ENCODE measurements around the gene RBMXL2. TPM values are rescaled to one million over a fixed set of nuclear protein-coding genes. Genes with fewer than 3 reads are reported as not detected.

RBMXL2 gene
- not detected for total RNA-seq

DNA sequence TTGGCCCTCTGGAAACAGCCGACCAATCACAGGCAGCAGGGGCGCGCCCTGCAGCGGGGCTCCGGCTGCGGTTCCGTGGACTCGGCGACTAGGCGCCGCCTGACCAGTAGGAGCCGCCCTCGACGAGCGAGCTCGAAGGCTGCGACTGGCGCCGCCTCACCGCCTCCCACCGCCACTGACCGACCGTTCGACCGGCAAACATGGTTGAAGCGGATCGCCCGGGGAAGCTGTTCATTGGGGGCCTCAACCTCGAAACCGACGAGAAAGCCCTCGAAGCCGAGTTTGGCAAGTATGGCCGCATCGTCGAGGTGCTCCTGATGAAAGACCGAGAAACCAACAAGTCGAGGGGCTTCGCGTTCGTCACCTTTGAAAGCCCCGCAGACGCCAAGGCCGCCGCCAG lies at the start of gene RBMXL2:
Gene RBMXL2 (plus strand): TSS at position 78 of the 400 bp plus-strand sequence. CDS start 123 bp downstream, at position 201.
- no peak for DNase-seq

DNA sequence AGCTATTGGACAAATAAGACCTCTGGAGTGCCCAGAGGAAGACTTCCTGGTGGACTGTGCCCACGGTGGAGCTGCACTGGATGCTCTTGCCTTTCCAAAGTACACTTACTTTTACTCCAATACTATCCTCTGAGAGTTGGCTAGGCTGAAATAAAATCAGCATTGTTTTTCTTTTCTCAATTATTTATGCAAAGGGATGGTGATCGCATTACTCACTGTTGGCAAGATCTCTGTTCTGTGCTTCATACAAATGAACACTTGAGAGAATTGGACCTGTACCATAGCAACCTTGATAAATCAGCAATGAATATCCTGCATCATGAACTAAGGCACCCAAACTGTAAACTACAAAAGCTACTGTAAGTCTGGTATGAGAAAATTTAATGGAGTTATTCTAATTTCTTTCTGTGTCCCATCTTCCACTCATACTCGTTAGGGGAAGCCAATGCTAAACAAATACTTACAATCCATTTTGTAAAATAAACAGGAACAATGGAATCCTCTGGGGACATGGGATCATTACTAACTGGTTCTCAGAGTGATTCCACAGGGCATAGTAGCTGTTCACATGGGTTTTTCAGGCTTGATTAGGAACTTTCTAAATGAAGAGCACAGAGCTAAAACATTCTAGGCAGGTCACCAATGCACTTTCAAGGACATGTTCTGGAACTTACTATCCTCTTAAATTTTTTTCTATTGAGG lies 42.2 kb upstream of the RBMXL2 start:
- no peak for DNase-seq

DNA sequence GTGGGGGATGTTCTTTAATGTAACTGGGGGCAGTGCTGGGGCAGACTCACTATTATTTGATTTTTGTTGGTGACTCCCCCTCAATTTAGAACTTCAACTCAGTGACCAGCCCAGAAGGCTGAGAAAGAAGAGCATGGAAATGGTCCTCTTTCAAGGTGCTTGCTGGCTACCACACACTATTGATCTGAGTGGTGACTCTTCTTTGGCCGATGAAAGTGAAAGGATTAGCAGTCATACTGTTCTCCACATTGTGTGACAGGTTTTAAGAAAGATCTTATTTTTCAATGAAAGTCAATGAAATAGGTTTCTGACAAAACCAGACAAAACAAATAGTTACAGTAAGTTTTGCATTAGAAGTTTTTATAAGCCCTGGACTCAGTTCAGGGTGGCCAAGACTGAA lies 38.6 kb upstream of the RBMXL2 start:
- DNase-seq = no peak

DNA sequence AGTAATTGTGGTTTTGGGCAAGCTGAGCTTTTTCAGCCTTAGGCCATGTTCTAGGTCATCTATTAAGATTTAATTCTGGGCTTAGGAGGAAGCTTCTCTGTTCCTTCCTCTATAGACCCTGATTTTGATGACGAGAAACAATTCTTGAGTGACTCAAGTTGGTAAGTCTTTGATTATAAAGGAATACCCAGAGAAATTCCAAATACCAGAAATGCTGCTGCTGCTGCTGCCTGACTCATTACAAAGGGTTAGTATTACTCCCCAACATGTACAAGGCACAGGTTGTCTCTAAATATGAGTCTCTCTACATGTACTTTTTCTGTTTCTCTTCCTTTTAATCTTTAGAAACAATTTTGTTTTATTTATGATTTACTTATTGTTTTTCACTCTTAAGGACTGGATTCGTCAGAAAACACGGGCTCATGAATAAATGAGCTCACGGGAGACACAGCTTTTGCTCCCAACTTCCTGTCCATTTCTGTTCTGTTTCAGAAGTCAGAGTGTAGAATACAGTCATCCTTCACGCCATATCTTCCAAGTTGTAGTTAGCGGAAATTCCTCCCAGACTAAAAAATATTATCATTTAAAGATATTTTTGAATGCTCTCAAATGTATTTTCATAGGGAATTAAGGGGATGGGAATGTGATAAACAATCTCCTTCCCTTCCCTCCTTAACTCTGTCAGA lies 31.8 kb upstream of the RBMXL2 start:
- no peak for DNase-seq

DNA sequence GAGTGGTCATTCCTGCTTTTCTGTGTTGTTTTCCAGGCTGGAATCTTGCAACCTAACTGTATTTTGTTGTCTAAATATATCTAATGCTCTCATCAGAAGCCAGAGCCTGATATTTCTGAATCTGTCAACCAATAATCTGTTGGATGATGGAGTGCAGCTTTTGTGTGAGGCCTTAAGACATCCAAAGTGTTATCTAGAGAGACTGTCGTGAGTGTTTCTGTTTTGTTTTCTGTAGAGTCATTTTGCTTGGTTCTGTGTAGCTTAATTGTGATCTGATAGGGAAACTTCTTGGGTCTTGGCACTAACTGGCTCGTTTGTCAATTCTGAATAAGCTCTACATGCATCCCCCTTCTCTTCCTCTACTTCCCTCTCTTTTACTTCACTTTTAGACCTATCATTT lies 31.2 kb upstream of the RBMXL2 start:
- no peak for DNase-seq

DNA sequence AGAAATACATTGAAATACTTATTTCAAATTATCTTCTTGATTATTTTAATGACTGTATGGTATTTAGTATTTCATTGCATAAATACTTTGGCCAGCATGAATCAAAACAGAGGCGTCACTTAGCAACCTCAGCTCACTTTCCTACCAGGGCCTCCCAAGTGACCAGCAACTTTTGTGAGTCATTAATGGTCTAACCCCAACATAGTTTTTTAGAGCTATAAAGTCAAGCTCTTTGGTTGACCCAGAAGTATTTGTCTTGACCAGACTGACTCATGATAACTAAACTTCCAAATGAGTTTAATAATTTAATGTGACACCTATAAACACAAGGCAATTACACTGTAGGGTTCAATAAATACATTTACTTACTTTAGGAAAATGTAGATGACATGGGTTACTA lies 27.9 kb upstream of the RBMXL2 start:
- no peak for DNase-seq

DNA sequence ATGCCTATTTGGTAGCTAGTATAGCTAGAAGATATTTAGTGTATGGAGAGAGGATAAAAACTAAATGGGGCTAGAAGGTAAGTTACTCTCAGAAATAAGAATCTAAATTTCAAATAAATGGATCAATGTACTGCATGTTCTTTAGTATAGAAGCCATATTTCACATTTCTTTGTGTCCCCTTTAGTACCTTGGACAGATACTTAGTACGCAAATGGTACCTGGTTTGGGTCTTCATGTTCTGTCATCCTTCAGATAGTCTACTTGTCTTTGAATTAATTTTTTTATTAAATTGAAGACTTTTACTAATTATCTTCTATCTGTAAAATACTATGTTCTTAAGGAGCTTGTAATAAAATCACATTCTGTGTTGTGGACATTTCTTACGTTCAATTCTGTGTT lies 26.3 kb upstream of the RBMXL2 start:
- no peak for DNase-seq

DNA sequence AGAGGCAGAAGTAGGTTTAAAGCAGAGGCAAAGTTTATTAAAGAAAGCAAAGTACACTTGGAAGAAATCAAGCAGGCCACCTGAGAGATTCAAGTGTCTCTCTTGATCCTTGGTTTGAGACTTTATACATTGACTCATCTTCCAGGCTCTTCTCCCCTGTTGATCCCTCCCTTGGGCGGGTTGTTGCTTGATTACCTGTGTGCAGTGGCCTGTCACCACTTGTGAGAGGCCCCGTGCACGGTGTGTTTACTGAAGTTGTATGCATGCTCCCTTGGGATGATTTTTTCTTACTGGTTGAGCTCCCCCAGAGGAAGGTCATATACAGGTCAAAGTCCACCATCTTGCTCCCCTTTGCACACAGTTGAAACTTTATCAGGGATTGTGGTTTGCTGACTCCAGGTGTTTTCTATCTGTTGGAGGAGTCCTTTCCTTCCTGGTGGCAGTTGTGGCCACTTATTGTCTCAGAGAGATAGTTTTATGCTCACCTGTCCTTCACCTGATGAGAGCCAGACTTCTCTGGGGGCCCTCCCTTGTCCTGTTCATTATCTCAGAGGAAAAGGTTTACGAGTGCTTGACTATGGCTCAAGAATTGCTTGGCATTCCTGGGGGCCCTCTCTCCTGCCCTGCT lies 16.3 kb upstream of the RBMXL2 start:
- no peak for DNase-seq

DNA sequence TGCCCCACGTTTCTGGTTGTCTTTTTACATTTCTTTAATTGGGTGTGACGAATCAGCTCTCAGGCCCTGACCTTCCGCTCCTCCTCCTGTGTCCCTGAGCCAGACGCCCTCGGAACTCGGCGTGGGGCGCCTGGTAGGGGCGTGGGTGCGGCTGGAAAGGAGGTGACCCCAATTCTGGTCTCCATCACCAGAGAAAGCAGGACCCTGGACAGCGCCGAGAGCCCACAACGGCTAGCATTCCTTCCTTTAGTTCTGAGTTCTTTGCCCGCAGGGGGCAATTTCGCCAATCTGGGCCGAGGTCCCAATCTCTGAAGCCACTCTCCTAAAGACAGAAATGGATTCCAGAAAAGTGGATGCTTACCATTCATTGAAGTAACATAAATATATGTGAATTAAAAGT lies 11.7 kb upstream of the RBMXL2 start:
- no peak for DNase-seq

DNA sequence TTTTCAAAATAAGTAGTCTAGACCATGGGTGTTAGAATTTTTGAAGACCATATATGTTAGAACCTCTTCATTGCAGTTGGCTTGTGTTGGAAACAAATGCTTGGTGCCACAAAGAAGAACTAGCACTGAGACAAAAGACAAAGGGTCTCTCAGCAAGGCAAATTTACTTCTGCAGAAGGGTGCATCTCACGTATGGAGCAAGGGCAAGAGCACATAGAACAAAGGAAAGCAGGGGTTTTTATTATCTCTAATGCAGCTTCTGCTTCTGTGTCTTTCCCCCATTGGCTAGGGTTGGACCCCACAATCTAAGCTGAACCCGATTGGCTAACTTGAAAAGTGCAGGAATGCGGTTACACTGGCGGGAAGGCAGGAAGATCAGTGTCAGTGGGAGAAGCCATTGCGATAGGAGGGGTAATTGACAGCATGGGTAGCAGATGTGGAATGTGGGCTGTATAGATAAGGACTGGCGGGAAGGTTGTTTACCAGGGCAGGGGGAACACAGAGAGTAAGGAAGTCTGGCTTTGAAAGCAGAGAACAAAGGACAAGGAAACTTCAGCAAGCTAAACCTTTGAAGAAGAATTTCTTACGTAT lies 9.2 kb upstream of the RBMXL2 start:
- no peak for DNase-seq

DNA sequence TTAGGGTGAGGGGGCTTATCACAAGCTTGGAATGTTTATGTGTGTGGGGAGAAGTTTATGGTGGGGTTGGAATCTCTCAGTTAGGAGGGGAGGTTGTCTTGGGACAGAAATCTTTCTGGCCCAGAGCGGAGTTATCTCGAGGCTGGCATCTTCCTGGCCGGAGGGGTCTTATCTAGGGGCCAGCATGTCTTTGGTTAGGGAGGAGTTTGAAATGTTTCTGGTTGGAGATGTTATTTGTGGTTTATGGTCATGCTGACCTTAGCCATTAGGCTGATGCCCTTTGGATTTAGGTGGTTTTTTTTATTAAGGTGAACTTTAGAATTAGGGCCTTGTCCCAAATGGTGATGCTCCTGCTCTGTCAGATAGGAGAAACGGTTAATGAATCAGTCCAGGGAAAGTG lies 7.9 kb upstream of the RBMXL2 start:
- DNase-seq = no peak

DNA sequence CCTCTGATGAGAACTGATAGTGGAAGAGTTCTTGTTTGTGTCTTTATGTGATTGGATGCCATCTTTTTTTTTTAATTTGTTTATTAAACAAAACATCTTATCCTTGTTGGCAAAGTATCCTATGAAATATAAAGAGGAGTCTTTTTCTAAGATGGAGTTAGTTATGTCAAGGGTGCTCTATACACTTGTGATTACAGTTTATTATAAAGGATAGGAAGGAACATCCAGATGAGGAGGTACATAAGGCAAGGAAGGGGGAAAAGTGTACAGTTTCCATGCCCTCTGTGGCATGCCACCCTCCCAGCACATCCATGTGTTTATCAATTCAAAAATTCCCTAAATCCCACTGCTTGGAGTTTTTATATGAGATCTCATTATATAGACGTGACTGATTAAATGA lies 7.4 kb upstream of the RBMXL2 start:
- no peak for DNase-seq

DNA sequence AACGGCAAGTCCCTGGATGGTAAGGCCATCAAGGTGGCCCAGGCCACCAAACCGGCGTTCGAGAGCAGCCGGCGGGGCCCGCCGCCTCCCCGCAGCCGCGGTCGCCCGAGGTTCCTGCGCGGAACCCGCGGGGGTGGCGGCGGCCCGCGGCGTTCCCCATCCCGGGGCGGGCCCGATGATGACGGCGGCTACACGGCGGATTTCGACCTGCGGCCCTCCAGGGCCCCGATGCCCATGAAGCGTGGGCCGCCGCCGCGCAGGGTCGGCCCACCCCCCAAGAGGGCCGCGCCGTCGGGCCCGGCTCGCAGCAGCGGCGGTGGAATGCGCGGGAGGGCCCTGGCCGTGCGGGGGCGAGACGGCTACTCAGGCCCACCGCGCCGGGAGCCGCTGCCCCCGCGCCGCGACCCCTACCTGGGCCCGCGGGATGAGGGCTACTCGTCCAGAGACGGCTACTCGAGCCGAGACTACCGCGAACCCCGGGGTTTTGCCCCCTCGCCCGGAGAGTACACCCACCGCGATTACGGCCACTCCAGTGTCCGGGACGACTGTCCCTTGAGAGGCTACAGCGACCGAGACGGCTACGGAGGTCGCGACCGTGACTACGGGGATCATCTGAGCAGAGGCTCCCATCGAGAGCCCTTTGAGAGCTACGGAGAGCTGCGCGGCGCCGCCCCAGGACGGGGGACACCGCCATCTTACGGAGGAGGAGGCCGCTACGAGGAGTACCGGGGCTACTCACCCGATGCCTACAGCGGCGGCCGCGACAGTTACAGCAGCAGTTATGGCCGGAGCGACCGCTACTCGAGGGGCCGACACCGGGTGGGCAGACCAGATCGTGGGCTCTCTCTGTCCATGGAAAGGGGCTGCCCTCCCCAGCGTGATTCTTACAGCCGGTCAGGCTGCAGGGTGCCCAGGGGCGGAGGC lies 792 bp downstream of the RBMXL2 start:
- DNase-seq = no peak

DNA sequence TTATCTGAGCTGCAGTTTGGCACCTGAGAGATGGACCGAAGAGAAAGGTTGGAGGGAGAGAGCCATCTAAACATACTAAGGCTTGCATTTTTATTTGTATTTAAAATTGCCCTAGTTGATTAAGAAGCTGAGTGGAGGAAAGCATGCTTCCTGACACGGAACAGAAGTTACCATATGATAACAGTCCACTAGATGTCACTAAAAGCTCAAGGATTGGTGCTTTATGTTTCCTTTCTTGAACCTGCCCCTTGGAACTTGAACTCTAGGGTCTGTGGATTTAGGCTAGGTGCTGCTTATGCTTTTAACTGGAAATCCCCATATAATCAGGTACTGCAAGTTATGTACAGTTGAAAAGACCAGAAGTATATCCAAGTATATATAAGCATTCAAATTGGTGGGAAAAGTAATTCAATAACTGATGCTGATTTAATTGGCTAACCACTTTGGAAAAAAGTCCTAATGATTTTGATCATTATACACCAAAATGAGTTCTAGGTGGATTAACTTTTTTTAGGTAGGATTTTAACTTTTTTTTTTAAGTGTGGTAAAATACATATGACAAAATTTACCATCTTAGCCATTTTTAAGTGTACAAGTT lies 9.5 kb downstream of the RBMXL2 start:
- no peak for DNase-seq

DNA sequence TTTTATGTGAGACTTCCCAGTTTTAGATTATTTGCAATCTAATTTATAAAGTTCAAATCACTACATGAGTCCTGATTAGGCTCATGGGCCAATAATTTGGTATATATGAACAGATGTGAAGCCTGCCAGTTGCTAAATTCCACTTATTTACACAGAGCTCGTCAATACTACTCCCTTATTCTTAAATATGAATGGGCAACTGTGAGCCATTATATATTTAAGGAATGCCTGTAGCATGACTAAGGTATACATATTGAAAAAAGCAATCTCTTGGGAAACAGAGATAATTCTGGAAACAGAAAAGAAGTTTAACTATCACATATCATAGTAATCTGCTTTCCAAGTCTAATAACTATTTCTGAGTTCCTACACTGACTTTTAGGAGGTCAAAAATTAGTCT lies 27.0 kb downstream of the RBMXL2 start:
- no peak for DNase-seq

DNA sequence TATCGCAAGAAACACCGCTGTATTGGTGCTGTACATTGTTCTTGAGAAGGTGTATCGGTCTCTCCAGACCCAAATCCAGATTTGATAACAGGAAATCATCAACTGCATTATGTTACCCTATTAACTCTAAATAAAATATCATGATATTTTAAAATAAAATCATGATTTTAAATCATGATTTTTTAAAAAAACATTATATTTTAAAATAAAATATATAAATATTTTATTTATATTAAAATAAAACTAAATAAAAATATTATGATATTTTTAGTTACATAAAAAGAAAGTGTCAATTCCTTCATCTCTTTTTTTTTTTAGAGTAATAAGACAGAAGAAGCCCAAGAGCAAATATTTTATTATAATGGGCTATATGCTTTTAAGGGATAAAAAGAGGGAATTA lies 27.6 kb downstream of the RBMXL2 start:
- DNase-seq = no peak

DNA sequence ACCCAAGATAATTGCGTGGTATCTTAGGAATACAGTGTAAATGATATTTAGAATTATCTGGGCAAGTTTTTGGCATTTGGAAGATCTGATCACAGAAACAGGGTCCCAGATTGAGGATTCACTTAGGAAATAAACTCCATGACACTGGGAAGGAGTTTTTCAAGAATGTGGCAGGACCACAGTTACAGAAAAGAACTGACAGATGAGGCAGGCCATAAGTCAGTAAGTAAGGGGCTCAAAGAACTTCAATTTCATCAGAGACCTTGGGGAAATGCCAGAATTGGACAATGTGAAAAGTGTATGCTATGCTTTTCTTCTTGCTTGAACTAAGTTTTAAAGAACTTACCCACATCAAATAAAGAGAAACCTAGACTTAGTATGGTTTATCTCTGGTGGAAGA lies 49.3 kb downstream of the RBMXL2 start:
- DNase-seq = no peak
